Activated CD8-positive, alpha-beta memory T cell treated with anti-CD3 and anti-CD28 coated beads for 48 hours (primary cell): ENCODE results near the gene UPK3A.
A peak's percentile ranks its signal among the peaks of the same experiment; 100 is the strongest.

Experiments
- DNase-seq, 3 experiments: peaks; one replicate each; pipeline ENCODE4 v3.0.0-alpha.2; 2020; ENCODE audit warnings: low read depth in 2 of 3, low spot score in 2 of 3

The UPK3A gene

GRCh38 chr22:45308391-45308956 is 23.7 kb downstream of the UPK3A start:
- no peak for DNase-seq

GRCh38 chr22:45308957-45309421 is 24.2 kb downstream of the UPK3A start:
- DNase-seq = no peak

DNA sequence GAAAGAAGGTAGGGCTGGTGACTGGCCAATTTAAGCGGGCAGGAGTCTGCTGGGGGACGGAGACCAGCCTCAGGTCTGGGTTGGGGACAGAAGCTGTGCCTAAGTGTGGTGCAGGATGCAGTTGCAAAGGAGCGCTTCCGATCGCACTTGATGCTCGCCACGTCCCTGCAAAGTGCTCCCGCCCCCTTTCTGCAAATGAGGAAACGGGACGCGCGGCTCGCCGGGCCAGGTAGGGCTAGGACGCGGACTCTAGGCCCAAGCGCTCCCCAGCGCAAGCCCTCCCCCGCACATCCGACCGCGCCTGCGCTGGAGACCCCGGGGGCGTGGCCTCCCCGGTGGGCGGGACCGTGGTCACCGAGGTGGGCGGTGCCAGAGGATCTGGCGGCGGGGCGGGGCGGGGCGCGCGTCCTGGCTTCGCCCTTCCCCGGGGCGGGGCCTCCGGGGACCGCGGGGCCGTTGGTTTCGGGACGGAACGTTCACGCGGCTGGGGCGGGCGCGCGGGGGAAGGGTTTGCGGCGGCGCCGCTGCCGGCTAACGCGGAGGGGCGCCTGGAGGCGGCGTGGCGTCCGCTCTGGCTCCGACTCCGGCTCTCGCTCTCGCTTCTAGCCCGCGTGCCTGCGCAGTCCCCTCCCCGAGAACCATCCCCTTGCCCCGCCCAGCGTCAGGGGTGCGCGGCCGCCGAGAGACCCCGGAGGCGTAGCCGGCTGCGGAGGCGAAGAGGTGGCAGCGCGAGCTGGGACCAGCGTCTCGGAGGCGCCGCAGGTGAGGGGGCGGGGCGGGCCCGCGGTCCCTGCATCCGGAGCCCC is 24.9 kb downstream of the UPK3A start, which contains the start of gene FAM118A:
FAM118A (plus strand) TSS at position 513 of the 806 bp plus-strand sequence. CDS start 12,446 bp downstream, outside the sequence.
- peak; percentile 97 to 100 (median 99) for DNase-seq

- no peak for DNase-seq
These were observed 25.7 kb downstream of the UPK3A start for GRCh38 chr22:45310331-45310976.

DNA sequence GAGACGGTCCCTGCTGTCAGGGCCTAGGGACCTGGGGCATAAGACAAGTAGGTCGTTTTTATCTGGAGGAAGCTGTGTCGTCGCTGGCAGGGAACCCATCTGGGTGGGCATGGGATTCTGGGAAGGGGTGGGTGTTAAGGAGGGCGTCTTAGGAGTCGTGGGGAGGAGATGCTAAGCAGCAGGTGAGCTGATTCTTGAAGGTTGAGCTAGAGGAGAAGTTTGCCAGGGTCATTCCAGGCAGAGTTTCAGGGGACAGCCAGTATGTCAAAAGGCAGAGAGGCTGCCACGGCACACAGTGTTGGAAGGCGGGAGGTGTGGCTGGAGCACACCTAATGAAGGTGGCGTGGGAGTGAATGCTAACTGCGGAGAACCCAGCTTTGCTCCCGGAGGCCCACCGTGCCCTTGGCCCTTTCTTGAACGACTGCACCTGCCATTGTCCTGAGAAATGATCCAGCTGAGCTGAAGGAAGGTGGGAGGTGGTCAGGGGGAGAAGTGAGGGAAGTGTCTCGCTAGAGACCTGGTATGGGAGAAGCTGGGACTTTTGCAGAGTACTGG is 26.3 kb downstream of the UPK3A start:
- DNase-seq = no peak

GRCh38 chr22:45312415-45312814 is 27.7 kb downstream of the UPK3A start:
- DNase-seq = no peak

- DNase-seq = no peak
These were observed 28.1 kb downstream of the UPK3A start for GRCh38 chr22:45312856-45313255.

- no peak for DNase-seq
These were observed 29.4 kb downstream of the UPK3A start for GRCh38 chr22:45314054-45314721.

- DNase-seq = no peak
These were observed 30.0 kb downstream of the UPK3A start for GRCh38 chr22:45314786-45315185.

DNA sequence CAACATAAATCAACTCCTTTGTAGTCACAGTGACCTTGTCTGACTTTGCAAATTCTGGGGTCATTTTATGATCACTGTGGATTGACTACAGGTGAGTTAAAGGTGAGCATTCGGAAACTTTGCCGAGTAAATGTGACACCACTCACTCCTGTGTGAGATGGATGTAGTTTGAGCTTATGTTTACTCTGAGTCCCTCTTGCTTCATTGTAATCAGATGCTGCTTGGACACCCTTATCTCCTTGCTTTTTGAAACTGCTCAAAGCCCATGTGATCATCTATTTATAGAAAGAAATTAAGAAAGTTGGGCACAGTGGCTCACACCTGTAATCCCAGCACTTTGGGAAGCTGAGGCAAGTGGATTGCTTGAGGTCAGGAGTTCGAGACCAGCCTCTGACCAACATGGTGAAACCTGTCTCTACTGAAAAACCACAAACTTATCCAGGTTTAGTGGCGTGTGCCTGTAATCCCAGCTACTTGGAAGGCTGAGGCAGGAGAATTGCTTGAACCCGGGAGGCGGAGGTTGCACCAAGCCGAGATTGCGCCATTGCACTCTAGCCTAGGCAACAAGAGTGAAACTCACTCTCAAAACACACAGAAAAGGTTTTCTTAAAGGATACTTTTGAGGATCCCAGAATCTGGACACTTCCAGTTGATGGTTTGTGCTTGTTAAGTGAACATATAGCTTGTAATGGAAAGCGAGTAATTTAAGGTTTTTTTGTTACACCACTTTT is 32.2 kb downstream of the UPK3A start:
- DNase-seq = no peak

DNA sequence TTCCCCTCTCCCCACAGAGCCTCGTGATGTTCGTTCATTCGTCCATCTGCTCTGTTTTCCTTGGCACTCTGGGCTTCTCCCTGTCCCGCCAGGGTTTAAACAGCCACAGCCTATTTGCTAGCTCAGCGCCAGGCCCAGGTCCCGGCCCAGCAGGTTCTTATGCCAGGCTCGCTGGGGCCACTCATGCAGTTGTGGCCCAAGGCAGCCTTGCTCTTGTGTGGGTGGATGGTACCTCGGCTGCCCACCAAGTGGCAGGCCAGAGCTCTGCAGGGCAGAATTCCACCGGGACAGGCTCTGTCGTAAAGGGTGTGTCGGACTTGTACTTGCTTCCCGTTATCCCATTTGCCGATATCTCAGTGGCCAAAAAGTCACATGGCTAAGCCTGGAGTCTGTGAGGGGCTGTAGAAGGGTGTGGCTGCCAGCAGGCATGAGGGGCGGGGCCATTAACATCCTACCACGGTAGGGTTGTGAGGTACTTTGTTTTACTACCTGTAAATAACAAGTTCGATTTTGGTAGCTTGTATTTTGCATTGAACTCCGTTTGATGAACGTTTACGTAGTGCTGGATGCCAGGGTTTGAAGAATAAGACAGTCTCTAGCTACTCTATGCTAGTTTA is 32.9 kb downstream of the UPK3A start:
- no peak for DNase-seq

- peak; percentile 47 to 65 (median 49) for DNase-seq
These were observed 33.4 kb downstream of the UPK3A start for GRCh38 chr22:45318168-45318557.

DNA sequence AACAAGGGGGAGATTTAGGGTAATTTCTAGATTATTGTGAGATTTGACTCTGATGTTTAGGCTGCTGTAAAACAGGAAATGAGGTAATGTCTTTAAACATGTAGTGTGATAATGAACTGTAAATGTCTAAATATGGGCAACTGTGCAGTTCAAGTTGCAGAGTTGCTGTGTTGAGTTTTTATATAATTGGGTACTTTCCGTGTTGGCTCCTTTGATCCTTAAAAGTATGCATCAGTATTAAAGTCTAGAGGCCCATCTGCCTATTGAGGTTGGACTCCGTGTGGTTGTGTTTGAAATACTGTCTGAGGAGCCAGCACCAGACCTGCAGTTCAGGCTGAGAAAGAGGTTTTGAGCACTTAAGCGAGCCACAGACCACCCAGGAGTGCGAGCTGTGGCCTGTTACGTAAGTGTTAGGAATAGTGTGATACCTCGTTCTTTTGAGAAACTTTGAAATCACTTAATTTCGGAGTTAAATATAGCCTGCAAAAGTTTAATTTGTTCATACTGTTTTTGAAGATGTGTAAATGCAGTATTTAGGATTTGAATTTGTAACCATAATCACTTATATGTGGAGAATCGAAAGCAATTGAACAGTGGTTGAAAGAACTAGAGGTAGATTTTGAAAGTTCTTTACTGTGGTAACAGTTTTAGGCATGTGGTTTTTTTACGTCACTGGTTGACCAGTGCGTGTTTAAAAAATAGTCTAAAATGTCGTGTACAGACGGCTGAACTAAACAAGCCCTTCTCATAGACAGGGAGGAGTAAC is 34.0 kb downstream of the UPK3A start:
- peak in 1 of 3 experiments; percentile 14 for DNase-seq

GRCh38 chr22:45319324-45319685 is 34.6 kb downstream of the UPK3A start:
- no peak for DNase-seq

DNA sequence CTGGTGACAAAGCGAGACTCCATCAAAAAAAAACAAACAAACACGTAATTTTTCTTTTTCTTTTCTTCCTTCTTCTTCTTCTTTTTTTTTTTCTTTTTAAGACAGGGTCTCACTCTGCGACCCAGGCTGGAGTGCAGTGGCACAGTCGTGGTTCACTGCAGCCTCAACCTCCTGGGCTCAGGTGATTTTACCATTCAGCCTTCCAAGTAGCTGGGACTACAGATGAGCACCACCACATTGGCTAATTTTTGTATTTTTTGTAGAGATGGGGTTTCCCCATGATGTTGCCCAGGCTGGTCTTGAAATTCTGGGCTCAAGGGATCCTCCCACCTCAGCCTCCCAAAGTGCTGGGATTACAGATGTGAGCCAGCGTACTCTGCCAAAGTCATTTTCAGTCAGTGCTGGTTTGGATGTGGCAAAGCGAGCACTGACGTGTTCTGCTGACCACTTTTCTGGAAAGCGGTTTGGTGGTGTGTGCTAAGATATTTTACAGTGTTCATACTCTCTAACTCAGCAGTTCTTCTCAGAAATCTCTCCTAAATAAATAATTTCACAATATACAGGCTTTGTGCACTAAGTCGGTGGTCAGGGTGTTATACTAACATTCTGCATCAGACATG is 35.7 kb downstream of the UPK3A start:
- no peak for DNase-seq

- DNase-seq = no peak
These were observed 37.1 kb downstream of the UPK3A start for GRCh38 chr22:45321827-45322226.

GRCh38 chr22:45322873-45323525 is 38.2 kb downstream of the UPK3A start:
- no peak for DNase-seq

DNA sequence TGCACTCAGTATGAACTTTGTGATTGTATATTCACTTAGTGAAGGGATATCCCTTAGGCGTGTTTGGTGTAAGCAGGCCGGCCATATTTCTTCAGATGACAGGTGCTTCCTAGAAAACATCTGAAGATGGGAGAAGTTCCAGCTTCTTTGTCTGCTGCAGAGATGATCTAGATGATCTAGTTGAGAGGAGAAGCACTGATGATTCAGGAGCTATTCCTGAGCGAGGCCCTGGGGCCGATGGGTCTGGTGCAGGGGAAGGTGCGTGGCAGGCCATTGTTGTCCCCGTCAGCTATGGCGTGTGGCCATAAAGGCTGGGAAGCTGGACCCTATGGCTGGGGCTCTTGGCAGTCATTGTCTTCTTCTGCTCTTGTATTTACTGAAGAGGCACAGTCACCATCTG is 38.9 kb downstream of the UPK3A start:
- DNase-seq = no peak
